Fibroblast of lung (primary cell): Measurements from ENCODE around the gene TAF12. TPM values are rescaled to one million over a fixed set of nuclear protein-coding genes. Genes with fewer than 3 reads are reported as not detected.
"Not testable (repeated sequence)": the region's sequence is repeated elsewhere in the genome, so short reads cannot be mapped to it uniquely, and the experiment has no call there.

Experiments used
- DNase-seq, 2 donors: peaks; one replicate each; pipeline versions ENCODE4 v3.0.0 to v3.0.0-alpha.2; 2010; ENCODE audit warnings: low read depth in 2 of 2
- H2AFZ ChIP-seq: 2 replicates; pipeline ENCODE4 v1.5.1; 2012; ENCODE audit warnings: low read length, control low read depth, inconsistent platforms
- H3K27ac ChIP-seq: 2 replicates; pipeline ENCODE4 v1.5.1; 2011; ENCODE audit warnings: low read length, control low read depth; ENCODE audit not compliant: insufficient read depth
- H3K27me3 ChIP-seq: 2 replicates; pipeline ENCODE4 v1.5.1; 2011; ENCODE audit warnings: mild to moderate bottlenecking, low read length; ENCODE audit not compliant: control insufficient read depth, insufficient read depth
- H3K36me3 ChIP-seq: 2 replicates; pipeline ENCODE4 v1.5.1; 2011; ENCODE audit warnings: low read length; ENCODE audit not compliant: control insufficient read depth, insufficient read depth
- H3K4me1 ChIP-seq: 2 replicates; pipeline ENCODE4 v1.5.1; 2011; ENCODE audit warnings: low read length; ENCODE audit not compliant: control insufficient read depth, insufficient read depth; ENCODE audit errors: extremely low read depth
- H3K4me2 ChIP-seq: 2 replicates; pipeline ENCODE4 v1.5.1; 2011; ENCODE audit warnings: low read length, control low read depth; ENCODE audit not compliant: insufficient read depth; ENCODE audit errors: extremely low read depth
- H3K4me3 ChIP-seq, 4 experiments: fragments of 200-600 bp in 1 of 4; sonication (generic) in 1 of 4; replicated peaks in 1 of 4; 2 replicates each; pipeline ENCODE4 v1.5.1; 2011 to 2016; ENCODE audit warnings: low read length in 4 of 4, low read depth in 3 of 4, mild to moderate bottlenecking in 3 of 4, control low read depth in 2 of 4, inconsistent platforms in 1 of 4, mixed read lengths in 1 of 4; ENCODE audit not compliant: insufficient read depth in 1 of 4; ENCODE audit errors: control extremely low read depth in 1 of 4
- H3K79me2 ChIP-seq: 2 replicates; pipeline ENCODE4 v1.5.1; 2012; ENCODE audit warnings: mild to moderate bottlenecking, low read length, inconsistent platforms; ENCODE audit not compliant: control insufficient read depth, insufficient read depth
- H3K9ac ChIP-seq: 2 replicates; pipeline ENCODE4 v1.5.1; 2011; ENCODE audit warnings: mild to moderate bottlenecking, low read length, control low read depth; ENCODE audit not compliant: insufficient read depth
- H3K9me3 ChIP-seq: 2 replicates; pipeline ENCODE4 v1.5.1; 2012; ENCODE audit warnings: low read depth, low read length; ENCODE audit not compliant: control insufficient read depth, insufficient read depth
- H4K20me1 ChIP-seq: 2 replicates; pipeline ENCODE4 v1.5.1; 2011; ENCODE audit warnings: low read length; ENCODE audit not compliant: control insufficient read depth, insufficient read depth; ENCODE audit errors: extremely low read depth
- EZH2 ChIP-seq: IDR thresholded peaks from 2 replicates; pipeline ENCODE4 v1.5.1; 2012; ENCODE audit warnings: low read length, control low read depth, mild to moderate bottlenecking; ENCODE audit errors: missing control alignments
- polyA plus RNA-seq, 2 donors: library from polyadenylated mRNA; depleted of rRNA in 1 of 2; stranded (reverse) in 1 of 2; unstranded in 1 of 2; fragments of >200 nt; gene quantifications; 2 replicates each; pipeline ENCODE4 v1.2.1, GENCODE V29; 2011 to 2012; ENCODE audit warnings: missing spikeins in 1 of 2
- total RNA-seq: library from RNA; depleted of rRNA; stranded (reverse); fragments of >200 nt; gene quantifications from 2 replicates; pipeline ENCODE4 v1.2.1, GENCODE V29; 2014
- TF ChIP-seq, protein P1 (sequence below), 2 donors: IDR thresholded peaks in 1 of 2; conservative IDR thresholded peaks in 1 of 2; 1 replicate in 1 of 2; 2 replicates in 1 of 2; pipeline ENCODE4 v1.5.1; 2011 to 2012; ENCODE audit warnings: low read length in 2 of 2, control low read depth in 1 of 2, inconsistent platforms in 1 of 2, low read depth in 1 of 2, mild to moderate bottlenecking in 1 of 2

Gene TAF12
- total and polyA plus RNA-seq, 2 donors (not counting 1 experiment from before 2014, with no cell fraction given) = 49.7 to 52.2 TPM

DNA sequence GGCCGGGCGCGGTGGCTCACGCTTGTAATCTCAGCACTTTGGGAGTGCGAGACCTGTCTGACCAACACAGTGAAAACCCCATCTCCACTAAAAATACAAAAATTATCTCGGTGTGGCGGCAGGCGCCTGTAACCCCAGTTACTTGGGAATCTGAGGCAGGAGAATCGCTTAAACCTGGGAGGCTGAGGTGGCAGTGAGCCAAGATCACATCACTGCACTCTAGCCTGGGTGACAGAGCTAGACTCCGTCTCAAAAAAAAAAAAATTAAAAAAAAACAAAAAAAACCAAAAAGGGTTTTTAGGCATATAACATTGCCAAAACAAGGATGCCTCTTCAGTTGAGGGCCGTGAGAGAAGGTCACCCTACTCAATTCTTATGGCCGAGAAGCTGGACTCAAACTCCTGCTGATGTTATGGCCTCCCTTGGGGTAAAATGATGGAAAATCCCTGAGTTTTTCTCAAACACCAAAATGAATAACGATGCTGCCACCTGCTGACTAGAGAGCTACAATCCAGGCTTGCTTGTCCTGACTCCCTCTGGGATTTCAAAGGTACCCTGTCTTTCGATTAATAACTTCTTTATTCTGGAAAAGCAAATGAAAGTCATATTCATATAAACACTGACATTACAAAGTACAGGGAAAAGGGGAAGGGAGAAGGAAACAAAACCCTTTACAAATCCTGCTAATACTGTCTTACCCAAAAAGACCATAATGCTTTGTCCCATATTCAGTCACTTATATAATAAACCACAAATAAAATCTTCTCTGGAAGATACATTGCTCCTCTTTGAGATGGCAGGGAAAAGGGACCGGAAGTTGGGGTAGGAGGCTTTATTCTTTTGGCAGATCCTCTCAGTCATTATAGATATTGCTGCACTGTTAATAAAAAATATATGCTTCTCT, 40.1 kb downstream of the TAF12 start:
- Histone ChIP-seq H3K4me2 (no peak overlapping the region), H3K9me3 (no peaks in the 10 kb centered on the region), H3K27me3 (no peaks in the 10 kb centered on the region), H2AFZ (no peak overlapping the region), H3K4me3 (no peak overlapping the region), H3K27ac (peak overlapping the region; percentile 24), H3K9ac (no peak overlapping the region), H3K4me1 (peaks cover 7% of the 10 kb centered on the region), H4K20me1 (no peaks in the 10 kb centered on the region), H3K36me3 (peaks cover 7% of the 10 kb centered on the region), H3K79me2 (no peaks in the 10 kb centered on the region)
- TF ChIP-seq, protein P1, sequence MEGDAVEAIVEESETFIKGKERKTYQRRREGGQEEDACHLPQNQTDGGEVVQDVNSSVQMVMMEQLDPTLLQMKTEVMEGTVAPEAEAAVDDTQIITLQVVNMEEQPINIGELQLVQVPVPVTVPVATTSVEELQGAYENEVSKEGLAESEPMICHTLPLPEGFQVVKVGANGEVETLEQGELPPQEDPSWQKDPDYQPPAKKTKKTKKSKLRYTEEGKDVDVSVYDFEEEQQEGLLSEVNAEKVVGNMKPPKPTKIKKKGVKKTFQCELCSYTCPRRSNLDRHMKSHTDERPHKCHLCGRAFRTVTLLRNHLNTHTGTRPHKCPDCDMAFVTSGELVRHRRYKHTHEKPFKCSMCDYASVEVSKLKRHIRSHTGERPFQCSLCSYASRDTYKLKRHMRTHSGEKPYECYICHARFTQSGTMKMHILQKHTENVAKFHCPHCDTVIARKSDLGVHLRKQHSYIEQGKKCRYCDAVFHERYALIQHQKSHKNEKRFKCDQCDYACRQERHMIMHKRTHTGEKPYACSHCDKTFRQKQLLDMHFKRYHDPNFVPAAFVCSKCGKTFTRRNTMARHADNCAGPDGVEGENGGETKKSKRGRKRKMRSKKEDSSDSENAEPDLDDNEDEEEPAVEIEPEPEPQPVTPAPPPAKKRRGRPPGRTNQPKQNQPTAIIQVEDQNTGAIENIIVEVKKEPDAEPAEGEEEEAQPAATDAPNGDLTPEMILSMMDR (conservative IDR thresholded peaks at IDR 0.05 in 1 of 2, IDR thresholded peaks at IDR 0.05 in 1 of 2; ENCODE audit: low read depth in 1 of 2, low read length in 2 of 2) = peak; percentile 72 to 85
- no peak for TF ChIP-seq EZH2
- DNase-seq = peak; percentile 67 to 85

DNA sequence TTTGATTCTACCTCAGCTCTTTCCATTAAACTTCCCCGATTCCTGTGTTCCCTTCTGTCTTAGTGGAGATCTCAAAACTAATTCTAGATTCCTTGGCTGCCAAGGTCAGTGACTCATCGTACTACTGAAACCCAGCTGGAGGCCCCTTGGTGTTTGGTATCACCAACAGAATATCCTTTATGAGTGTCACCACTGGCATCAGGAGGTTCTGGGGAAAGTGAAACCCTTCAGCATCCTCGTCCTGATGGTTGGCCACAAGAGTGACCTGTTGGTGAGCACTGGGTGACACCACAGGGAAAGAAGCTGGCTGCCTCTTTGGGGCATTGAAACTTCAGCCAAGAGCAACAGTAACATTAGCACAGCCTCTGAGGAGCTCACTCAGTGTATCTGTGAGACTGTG, 41.2 kb downstream of the TAF12 start:
- Histone ChIP-seq H3K4me1 (peaks cover 7% of the 10 kb centered on the region), H3K9me3 (no peaks in the 10 kb centered on the region), H3K4me2 (no peak overlapping the region), H3K27ac (peak overlapping the region; percentile 24), H4K20me1 (no peaks in the 10 kb centered on the region), H2AFZ (no peak overlapping the region), H3K27me3 (no peaks in the 10 kb centered on the region), H3K4me3 (no peak overlapping the region), H3K79me2 (no peaks in the 10 kb centered on the region), H3K36me3 (peaks cover 7% of the 10 kb centered on the region), H3K9ac (no peak overlapping the region)
- TF ChIP-seq, protein P1 (conservative IDR thresholded peaks at IDR 0.05 in 1 of 2, IDR thresholded peaks at IDR 0.05 in 1 of 2; ENCODE audit: low read depth in 1 of 2, low read length in 2 of 2) = no peak
- no peak for TF ChIP-seq EZH2
- peak; percentile 93 for DNase-seq

DNA sequence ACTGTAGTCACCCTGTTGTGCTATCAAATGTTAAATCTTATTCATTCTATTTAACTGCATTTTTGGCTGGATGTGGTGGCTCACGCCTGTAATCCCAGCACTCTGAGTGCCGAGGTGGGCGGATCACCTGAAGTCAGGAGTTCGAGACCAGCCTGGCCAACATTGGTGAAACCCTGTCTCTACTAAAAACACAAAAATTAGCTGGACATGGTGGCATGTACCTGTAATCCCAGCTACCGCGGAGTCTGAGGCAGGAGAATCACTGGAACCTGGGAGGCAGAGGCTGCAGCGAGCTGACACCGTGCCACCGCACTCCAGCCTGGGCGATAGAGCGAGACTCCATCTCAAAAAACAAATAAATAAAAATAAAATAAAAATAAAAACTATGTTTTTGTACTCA, 46.6 kb downstream of the TAF12 start:
- H3K4me1 ChIP-seq = not testable (repeated sequence)

More for the DNA sequence above, 46.6 kb downstream of the TAF12 start:
- not testable (repeated sequence) for H4K20me1 ChIP-seq, H3K27ac ChIP-seq, H3K36me3 ChIP-seq, H3K4me3 ChIP-seq, H2AFZ ChIP-seq, H3K4me2 ChIP-seq, H3K27me3 ChIP-seq, H3K79me2 ChIP-seq, H3K9me3 ChIP-seq, DNase-seq, H3K9ac ChIP-seq
